Esophagus muscularis mucosa (tissue), 4 donors: ENCODE results near the gene CCDC92. TPM values are rescaled to one million over a fixed set of nuclear protein-coding genes. Genes with fewer than 3 reads are reported as not detected.

ENCODE experiments used
- DNase-seq: peaks from one replicate; pipeline ENCODE4 v3.0.0-alpha.2; 2017; ENCODE audit errors: extremely low spot score
- H3K27ac ChIP-seq, 4 donors: fragments of 200-600 bp; sonication (generic); replicated peaks in 1 of 4; 1 replicate in 3 of 4; 2 replicates in 1 of 4; pipeline ENCODE4 v1.5.1; 2016 to 2019; ENCODE audit warnings: mild to moderate bottlenecking in 1 of 4
- H3K27me3 ChIP-seq, 4 donors: fragments of 200-600 bp; sonication (generic); one replicate each; pipeline versions ENCODE4 v1.5.1 to v1.6.0; 2016 to 2019
- H3K36me3 ChIP-seq, 4 donors: fragments of 200-600 bp; sonication (generic); one replicate each; pipeline ENCODE4 v1.5.1; 2016 to 2019
- H3K4me1 ChIP-seq, 4 donors: fragments of 200-600 bp; sonication (generic); one replicate each; pipeline ENCODE4 v1.5.1; 2016 to 2019
- H3K4me3 ChIP-seq, 4 donors: fragments of 200-600 bp; sonication (generic); 1 replicate in 2 of 4; 2 replicates in 2 of 4; pipeline ENCODE4 v1.5.1; 2016 to 2019; ENCODE audit warnings: mild to moderate bottlenecking in 4 of 4, moderate library complexity in 1 of 4
- H3K9me3 ChIP-seq, 4 donors: fragments of 200-600 bp; sonication (generic); 1 replicate in 3 of 4; 2 replicates in 1 of 4; pipeline ENCODE4 v1.5.1; 2016 to 2019
- CTCF ChIP-seq, 3 experiments: fragments of 200-600 bp in 2 of 3; fragments of 450-650 bp in 1 of 3; sonication (generic) in 2 of 3; IDR thresholded peaks; one replicate each; pipeline ENCODE4 v1.5.1; 2017 to 2019; ENCODE audit warnings: antibody characterized with exemption in 3 of 3, mild to moderate bottlenecking in 2 of 3, moderate library complexity in 1 of 3
- EP300 ChIP-seq: sonication (generic); formaldehyde crosslinking; IDR thresholded peaks from one replicate; pipeline ENCODE4 v1.6.1; 2017; ENCODE audit warnings: antibody characterized with exemption
- POLR2A ChIP-seq: fragments of 450-650 bp; IDR thresholded peaks from one replicate; pipeline ENCODE4 v1.6.1; 2017; ENCODE audit warnings: antibody characterized with exemption, moderate library complexity, mild to moderate bottlenecking, low read depth
- POLR2AphosphoS5 ChIP-seq, 2 donors: sonication (generic); formaldehyde crosslinking; IDR thresholded peaks; one replicate each; pipeline ENCODE4 v1.6.1; 2017; ENCODE audit warnings: antibody characterized with exemption in 2 of 2
- WGBS: methylation state at CpG from one replicate; pipeline ENCODE4 v1.1.5; 2018; 5-methylcytosine and 5-hydroxymethylcytosine counted together
- intact Hi-C: fragments of 100-400 bp; cut with DNase I; formaldehyde crosslinking; loops from one replicate; pipeline ENCODE4 v1.15.1; 2023
- total RNA-seq, 4 donors: library from RNA; depleted of rRNA; stranded (reverse); fragments of >200 nt; gene quantifications; one replicate each; pipeline versions ENCODE4 v1.1.0 to v1.2.1, GENCODE V29; 2016

The CCDC92 gene
- total RNA-seq, 4 donors from 2014 or later, result 42.2 to 66.3 (median 54.1) TPM

GRCh38 chr12:124007826-124008570 lies 35.4 kb upstream of the CCDC92 start:
- Histone ChIP-seq H3K4me1 (peaks cover 5 to 34% (median 18%) of the 10 kb centered on the region in 4 donors), H3K9me3 (no peaks in the 10 kb centered on the region), H3K27me3 (no peaks in the 10 kb centered on the region), H3K4me3 (no peak overlapping the region), H3K36me3 (peaks cover 5 to 60% (median 33%) of the 10 kb centered on the region in 4 donors), H3K27ac (no peak overlapping the region)
- DNase-seq, result no peak
- no peak for TF ChIP-seq POLR2AphosphoS5 (IDR thresholded peaks at IDR 0.05)
- no peak for TF ChIP-seq POLR2A
- no peak for TF ChIP-seq CTCF (IDR thresholded peaks at IDR 0.05)
- TF ChIP-seq EP300, result no peak
- 56% methylated on average over 9 of the region's 9 CpGs for WGBS
- intact Hi-C loops, result no loop called here

- H3K27ac ChIP-seq, result no peak overlapping the region
- no peaks in the 10 kb centered on the region for H3K9me3 ChIP-seq
- H3K27me3 ChIP-seq, result no peaks in the 10 kb centered on the region
- peaks cover 5 to 52% (median 24%) of the 10 kb centered on the region in 4 donors for H3K36me3 ChIP-seq
- peaks cover 6 to 34% (median 20%) of the 10 kb centered on the region in 4 donors for H3K4me1 ChIP-seq
- intact Hi-C loops, result no loop called here
- TF ChIP-seq POLR2AphosphoS5 (IDR thresholded peaks at IDR 0.05) (no peak), EP300 (no peak), CTCF (IDR thresholded peaks at IDR 0.05) (no peak), POLR2A (no peak)
- no peak for DNase-seq
- H3K4me3 ChIP-seq, result no peak overlapping the region
- WGBS, result 84% methylated on average over 11 of the region's 14 CpGs
Observed at GRCh38 chr12:124006846-124007713, 34.4 kb upstream of the CCDC92 start.

- 82% methylated on average over 11 of the region's 11 CpGs for WGBS
- no peaks in the 10 kb centered on the region for H3K27me3 ChIP-seq
- peaks cover 0 to 52% (median 17%) of the 10 kb centered on the region in 4 donors for H3K36me3 ChIP-seq
- H3K9me3 ChIP-seq, result no peaks in the 10 kb centered on the region
- TF ChIP-seq EP300, result no peak
- no peak for TF ChIP-seq POLR2A
- TF ChIP-seq CTCF (IDR thresholded peaks at IDR 0.05), result no peak
- no peak for TF ChIP-seq POLR2AphosphoS5 (IDR thresholded peaks at IDR 0.05)
- no peak overlapping the region for H3K27ac ChIP-seq
- no peak for DNase-seq
- H3K4me1 ChIP-seq, result peaks cover 6 to 34% (median 22%) of the 10 kb centered on the region in 4 donors
- no peak overlapping the region for H3K4me3 ChIP-seq
- intact Hi-C loops, result no loop called here
Observed at GRCh38 chr12:124006085-124006845, 33.6 kb upstream of the CCDC92 start.

- no peak for TF ChIP-seq POLR2AphosphoS5 (IDR thresholded peaks at IDR 0.05)
- no peak for TF ChIP-seq EP300
- TF ChIP-seq CTCF (IDR thresholded peaks at IDR 0.05), result no peak
- no peak for TF ChIP-seq POLR2A
- peak overlapping the region in 1 of 4 donors; percentile 4 for H3K27ac ChIP-seq
- no peak overlapping the region for H3K4me3 ChIP-seq
- H3K27me3 ChIP-seq, result no peaks in the 10 kb centered on the region
- no peak for DNase-seq
- H3K4me1 ChIP-seq, result peaks cover 6 to 34% (median 22%) of the 10 kb centered on the region in 4 donors
- intact Hi-C loops, result no loop called here
- WGBS, result 88% methylated on average over 9 of the region's 9 CpGs
- H3K9me3 ChIP-seq, result no peaks in the 10 kb centered on the region
- peaks cover 0 to 55% (median 13%) of the 10 kb centered on the region in 4 donors for H3K36me3 ChIP-seq
Observed at GRCh38 chr12:124004233-124004875, 31.7 kb upstream of the CCDC92 start.
